Activated CD8-positive, alpha-beta memory T cell treated with anti-CD3 and anti-CD28 coated beads, Interleukin-2, amount 50 U/mL, for 24 hours (primary cell): ENCODE measurements around the gene AHNAK.
"Not testable (repeated sequence)": the region's sequence is repeated elsewhere in the genome, so short reads cannot be mapped to it uniquely, and the experiment has no call there.

Experiments used
- DNase-seq: peaks from one replicate; pipeline ENCODE4 v3.0.0-alpha.2; 2020; ENCODE audit errors: extremely low read depth

AHNAK gene

GRCh38 chr11:62532096-62532495, 14.5 kb downstream of the AHNAK start:
- DNase-seq: no peak

GRCh38 chr11:62516736-62517371, 29.8 kb downstream of the AHNAK start:
- no peak for DNase-seq

GRCh38 chr11:62514151-62514550, 32.5 kb downstream of the AHNAK start:
- DNase-seq: no peak

DNA sequence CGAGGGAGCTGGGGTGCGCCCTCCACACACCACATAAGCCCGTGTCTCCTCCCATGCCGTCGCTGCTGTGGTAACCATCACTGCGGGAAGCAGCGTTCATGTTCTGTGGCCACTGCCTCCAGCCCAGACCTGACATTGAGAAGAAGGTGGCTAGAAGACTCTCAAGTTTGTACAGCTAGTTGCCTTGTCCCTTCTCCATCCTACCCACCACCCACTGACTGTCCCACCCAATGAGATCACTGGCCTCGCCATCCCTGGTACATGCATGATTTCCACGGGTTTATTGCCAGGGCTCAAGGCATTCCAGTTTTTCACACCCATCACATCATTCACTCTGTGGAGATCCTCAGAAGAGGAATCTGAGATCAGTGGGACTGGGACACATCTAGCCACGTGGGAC, 33.0 kb downstream of the AHNAK start:
- no peak for DNase-seq

DNA sequence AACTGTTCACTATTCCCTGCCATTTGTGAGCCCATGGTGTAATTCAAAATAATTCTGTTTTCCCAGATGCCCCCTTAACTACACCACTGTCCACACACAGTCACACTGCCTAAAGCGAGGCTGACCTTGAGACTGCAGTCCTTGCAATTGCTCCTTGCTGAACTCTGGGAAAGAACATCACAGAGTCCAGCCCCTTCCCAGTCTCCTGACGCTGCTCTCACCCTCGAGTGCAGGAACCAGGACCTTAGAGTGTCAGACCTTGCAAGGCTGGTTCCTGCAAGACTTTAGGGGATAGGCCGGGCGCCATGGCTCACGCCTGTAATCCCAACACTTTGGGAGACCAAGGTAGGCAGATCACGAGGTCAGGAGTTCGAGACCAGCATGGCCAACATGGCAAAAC, 33.6 kb downstream of the AHNAK start:
- no peak for DNase-seq

DNA sequence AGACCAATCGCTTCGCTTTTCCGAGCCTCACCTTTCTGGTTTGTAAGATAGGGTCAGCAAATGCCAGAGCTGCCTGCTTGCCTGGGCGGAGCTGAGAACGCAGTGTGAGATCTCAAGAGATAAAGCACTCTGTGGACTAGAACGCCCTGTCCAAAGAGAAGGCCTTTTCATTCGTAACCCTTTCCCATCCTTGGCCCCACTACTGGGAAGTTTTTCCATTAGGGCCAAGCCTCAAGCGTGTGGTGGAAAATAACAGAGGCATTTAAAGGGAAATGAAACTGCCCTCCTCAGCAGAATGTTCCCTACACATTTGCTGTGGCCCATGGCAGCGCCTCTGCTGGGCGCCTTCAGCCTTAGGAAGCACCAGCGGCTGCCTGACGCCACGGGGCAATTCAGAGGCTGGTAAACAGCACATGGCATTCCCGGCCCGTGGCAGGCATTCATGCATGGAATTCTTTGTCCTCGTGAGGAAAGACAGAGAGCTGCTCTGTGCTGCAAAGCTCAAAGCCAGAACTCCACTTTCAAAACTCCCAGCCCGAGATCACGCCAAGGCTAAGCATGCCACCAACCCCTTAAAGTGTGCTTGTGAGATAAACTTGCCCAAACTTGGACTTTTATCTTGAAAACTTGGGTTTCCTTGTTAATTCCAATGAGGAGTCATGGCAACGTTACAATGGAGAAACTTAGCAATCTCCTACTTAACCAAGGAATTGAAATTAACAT, 38.1 kb downstream of the AHNAK start:
- no peak for DNase-seq

DNA sequence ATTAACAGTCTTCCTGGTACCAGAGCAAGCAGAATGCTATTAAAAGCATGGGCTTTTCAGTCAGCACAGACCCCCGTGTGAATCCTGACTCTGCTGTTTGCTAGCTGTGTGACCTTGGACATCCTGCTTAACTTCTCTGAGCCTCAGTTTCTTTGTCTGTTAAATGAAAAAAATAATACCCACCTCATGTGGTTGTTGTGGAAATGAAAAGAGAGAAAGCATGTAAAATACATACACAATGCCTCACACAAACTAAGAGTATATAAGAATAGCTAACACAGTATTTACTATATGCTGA, 39.5 kb downstream of the AHNAK start:
- no peak for DNase-seq

GRCh38 chr11:62506413-62507124, 40.0 kb downstream of the AHNAK start:
- DNase-seq: no peak

DNA sequence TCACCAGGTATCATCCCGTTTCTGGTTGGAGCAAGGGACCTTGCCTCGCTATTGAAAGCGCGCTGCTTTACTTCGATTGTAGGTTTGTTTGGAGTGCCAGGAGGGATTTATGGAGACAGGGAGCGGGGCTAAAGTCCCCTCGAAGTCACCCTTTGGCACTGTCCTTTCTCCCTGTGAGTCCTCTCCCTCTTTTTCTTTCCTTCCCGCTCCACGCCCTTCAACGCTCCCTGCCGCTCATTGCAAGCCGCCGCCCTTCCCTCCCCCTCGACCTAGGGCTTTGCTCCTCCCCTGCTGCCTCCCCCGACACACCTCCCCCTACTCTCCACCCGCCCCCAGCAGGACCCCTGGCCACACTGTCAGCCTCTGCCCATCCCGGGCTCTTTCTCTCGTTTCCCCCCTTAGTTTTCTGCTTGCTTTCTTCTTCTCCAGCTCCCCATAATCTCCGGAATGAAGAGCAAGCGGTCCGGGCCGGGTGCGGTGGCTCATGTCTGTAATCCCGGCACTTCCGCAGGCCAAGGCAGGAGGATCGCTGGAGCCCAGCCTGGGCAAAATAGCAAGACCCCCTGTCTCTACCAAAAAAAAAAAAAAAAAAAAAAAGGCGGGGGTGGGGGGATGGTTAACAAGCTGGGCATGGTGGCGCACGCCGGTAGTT, 41.0 kb downstream of the AHNAK start:
- no peak for DNase-seq

- no peak for DNase-seq
Observed at GRCh38 chr11:62505059-62505439, 41.6 kb downstream of the AHNAK start.

GRCh38 chr11:62504158-62504973, 42.2 kb downstream of the AHNAK start:
- DNase-seq: no peak

- DNase-seq: no peak
Observed at GRCh38 chr11:62502030-62502730, 44.4 kb downstream of the AHNAK start.

GRCh38 chr11:62501432-62501891, 45.1 kb downstream of the AHNAK start:
- DNase-seq: no peak

- DNase-seq: no peak
Observed at GRCh38 chr11:62500650-62501030, 46.0 kb downstream of the AHNAK start.

DNA sequence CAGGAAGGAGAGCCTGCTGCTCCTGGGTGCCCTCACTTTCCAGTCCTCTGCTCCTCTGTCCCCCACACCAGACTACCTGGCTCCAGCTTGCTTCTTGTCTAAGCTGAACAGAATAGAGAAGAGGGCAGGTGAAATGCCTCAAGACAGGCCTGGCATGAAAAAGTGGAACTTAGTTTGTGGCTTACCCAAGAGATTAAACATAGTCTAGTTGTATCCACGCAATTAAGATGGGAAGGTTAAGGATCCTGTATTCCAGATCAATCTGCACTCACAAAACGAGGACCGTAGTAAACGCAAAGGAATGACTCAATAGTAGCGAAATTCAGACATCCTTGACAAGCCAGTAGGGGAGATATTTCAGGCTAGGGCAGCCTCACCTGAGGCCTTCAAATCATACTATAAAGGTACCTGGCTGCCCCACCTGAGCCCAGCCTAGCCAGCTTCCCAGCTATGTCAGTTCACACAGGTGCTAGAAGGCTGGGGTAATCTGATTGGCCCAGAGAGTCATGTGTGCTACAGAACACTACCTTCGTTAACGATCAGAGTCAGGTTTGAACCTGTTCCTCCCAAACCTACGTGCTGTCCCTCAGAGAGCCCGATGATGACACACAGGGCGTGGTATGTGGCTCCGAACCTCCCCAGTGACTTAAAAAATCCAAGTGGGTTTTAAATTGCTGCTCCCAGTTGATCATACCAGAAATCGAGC, 46.5 kb downstream of the AHNAK start:
- DNase-seq: no peak

- not testable (repeated sequence) for DNase-seq
Observed at GRCh38 chr11:62499311-62499943, 47.2 kb downstream of the AHNAK start.

DNA sequence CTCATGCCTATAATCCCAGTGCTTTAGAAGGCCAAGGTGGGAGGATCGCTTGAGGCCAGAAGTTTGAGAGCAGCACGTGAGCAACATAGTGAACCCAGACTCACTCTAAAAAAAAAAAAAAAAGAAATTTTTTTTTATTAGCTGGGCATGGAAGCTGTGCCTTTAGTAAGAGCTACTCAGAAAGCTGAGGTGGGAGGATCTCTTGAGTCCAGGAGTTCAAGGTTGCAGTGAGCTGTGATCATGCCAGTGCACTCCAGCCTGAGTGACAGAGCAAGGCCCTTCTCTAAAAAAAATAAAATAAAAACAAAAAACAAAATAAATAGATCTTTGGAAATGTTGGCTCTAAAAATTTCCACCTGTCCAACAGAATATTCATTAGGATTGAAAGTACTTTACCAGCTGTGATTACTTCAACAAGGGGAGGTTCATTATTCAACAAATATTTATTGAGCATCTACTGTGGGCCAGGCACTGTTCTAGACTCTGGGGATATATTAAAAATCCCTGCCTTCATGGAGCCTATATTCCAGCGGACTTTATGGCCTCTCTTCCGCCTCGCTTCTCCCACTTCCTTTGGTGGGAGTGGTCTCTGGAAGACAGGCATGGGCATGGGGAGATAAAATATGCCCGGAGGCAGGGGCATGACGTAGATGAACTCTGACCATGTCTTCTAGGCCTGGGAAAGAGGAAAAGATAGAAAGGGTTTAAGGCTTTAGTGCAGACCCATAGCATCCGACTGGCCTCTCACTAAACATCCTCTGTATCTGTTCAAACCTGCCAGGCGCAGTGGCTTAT, 47.9 kb downstream of the AHNAK start:
- no peak for DNase-seq

DNA sequence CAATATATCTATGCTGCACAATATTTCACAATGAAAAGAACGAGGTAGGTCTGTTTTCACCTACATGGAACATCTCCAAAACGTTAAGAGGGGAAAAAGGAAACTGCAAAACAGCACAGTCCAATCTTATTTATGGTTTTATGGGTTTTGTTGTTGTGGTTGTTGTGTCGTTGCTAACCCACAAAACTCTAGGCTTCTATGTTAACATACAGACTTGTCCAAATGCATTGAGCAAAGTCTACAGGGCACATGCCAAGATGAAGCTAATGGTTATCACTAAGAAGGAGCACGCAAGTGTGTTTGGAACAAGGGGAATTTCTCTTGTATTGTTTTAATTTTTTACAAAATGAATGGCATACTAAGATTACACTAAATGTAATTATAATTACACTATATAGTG, 48.6 kb downstream of the AHNAK start:
- no peak for DNase-seq

- no peak for DNase-seq
Observed at GRCh38 chr11:62497132-62497801, 49.3 kb downstream of the AHNAK start.
